ENCODE data around the gene PDZD2. TPM values are rescaled to one million over a fixed set of nuclear protein-coding genes. Genes with fewer than 3 reads are reported as not detected.
"Not testable (repeated sequence)": the region's sequence is repeated elsewhere in the genome, so short reads cannot be mapped to it uniquely, and the experiment has no call there.

The PDZD2 gene
- total and polyA plus RNA-seq, 2 experiments from 2014 or later, result 0.21 TPM; not detected in 1

- in situ Hi-C loops (cut with MboI), result no loop called here
- Histone ChIP-seq H3K79me2 (ENCODE audit: insufficient read depth) (no peaks in the 10 kb centered on the region), H4K20me1 (ENCODE audit: insufficient read depth) (no peaks in the 10 kb centered on the region)
Observed at GRCh38 chr5:31731710-31732301, 92.9 kb downstream of the PDZD2 start.

GRCh38 chr5:31732821-31733220, 93.9 kb downstream of the PDZD2 start:
- H3K9me3 ChIP-seq (ENCODE audit: low read depth); H3K4me3 ChIP-seq; in situ Hi-C loops (cut with MboI); H3K79me2 ChIP-seq (ENCODE audit: insufficient read depth); H3K27ac ChIP-seq; H3K9ac ChIP-seq; H3K9me2 ChIP-seq (ENCODE audit: insufficient read depth); H3K4me2 ChIP-seq (ENCODE audit: unreplicated experiment); H3K27me3 ChIP-seq (replicated peaks; ENCODE audit: insufficient read depth); H4K20me1 ChIP-seq (ENCODE audit: insufficient read depth); H3K36me3 ChIP-seq (ENCODE audit: low read depth); H3F3A ChIP-seq (ENCODE audit: insufficient read depth); H2AFZ ChIP-seq; H3K4me1 ChIP-seq (ENCODE audit: insufficient read depth); DNase-seq: not testable (repeated sequence)
- WGBS, 2 experiments (ENCODE audit: low coverage in 1 of 2, low lambda C conversion rate in 2 of 2, missing lambda C conversion rate in 2 of 2), result 71 to 78% methylated on average over 12 of the region's 12 CpGs

More at GRCh38 chr5:31731710-31732301, 92.9 kb downstream of the PDZD2 start:
- no peaks in the 10 kb centered on the region for H3K9me3 ChIP-seq (ENCODE audit: low read depth)
- no peaks in the 10 kb centered on the region for H3K4me1 ChIP-seq (ENCODE audit: insufficient read depth)
- no peak for DNase-seq
- no peaks in the 10 kb centered on the region for H3F3A ChIP-seq (ENCODE audit: insufficient read depth)
- no peak overlapping the region for H3K4me2 ChIP-seq (ENCODE audit: unreplicated experiment)
- no peak overlapping the region for H3K9ac ChIP-seq
- H3K4me3 ChIP-seq, result no peak overlapping the region
- no peak overlapping the region for H2AFZ ChIP-seq
- TF ChIP-seq EZH2phosphoT487 (IDR thresholded peaks at IDR 0.05; ENCODE audit: insufficient read depth, low read depth), result no peak
- no peak for TF ChIP-seq EZH2 (IDR thresholded peaks at IDR 0.05; ENCODE audit: insufficient read depth, poor library complexity, severe bottlenecking)
- no peak overlapping the region for H3K27ac ChIP-seq
- H3K36me3 ChIP-seq (ENCODE audit: low read depth), result no peaks in the 10 kb centered on the region
- H3K9me2 ChIP-seq (ENCODE audit: insufficient read depth), result no peaks in the 10 kb centered on the region
- WGBS, 2 experiments (ENCODE audit: low coverage in 1 of 2, low lambda C conversion rate in 2 of 2, missing lambda C conversion rate in 2 of 2), result 52 to 55% methylated on average over 3 of the region's 3 CpGs
- H3K27me3 ChIP-seq (replicated peaks; ENCODE audit: insufficient read depth), result no peaks in the 10 kb centered on the region

- in situ Hi-C loops (cut with MboI), result no loop called here
- WGBS, 2 experiments (ENCODE audit: low coverage in 1 of 2, low lambda C conversion rate in 2 of 2, missing lambda C conversion rate in 2 of 2), result 12 to 14% methylated on average over 11 of the region's 11 CpGs
Observed at GRCh38 chr5:31733371-31733770, 94.4 kb downstream of the PDZD2 start.

GRCh38 chr5:31736127-31736526, 97.2 kb downstream of the PDZD2 start:
- H3F3A ChIP-seq (ENCODE audit: insufficient read depth), result no peaks in the 10 kb centered on the region
- no peaks in the 10 kb centered on the region for H4K20me1 ChIP-seq (ENCODE audit: insufficient read depth)
- 66% methylated on average over 6 of the region's 6 CpGs for WGBS, 2 experiments (ENCODE audit: low coverage in 1 of 2, low lambda C conversion rate in 2 of 2, missing lambda C conversion rate in 2 of 2)
- no peaks in the 10 kb centered on the region for H3K4me1 ChIP-seq (ENCODE audit: insufficient read depth)
- H3K9me3 ChIP-seq (ENCODE audit: low read depth), result no peaks in the 10 kb centered on the region
- in situ Hi-C loops (cut with MboI), result no loop called here
- H3K27me3 ChIP-seq (replicated peaks; ENCODE audit: insufficient read depth), result no peaks in the 10 kb centered on the region
- H3K79me2 ChIP-seq (ENCODE audit: insufficient read depth), result no peaks in the 10 kb centered on the region
- DNase-seq, result no peak
- TF ChIP-seq EZH2phosphoT487 (IDR thresholded peaks at IDR 0.05; ENCODE audit: insufficient read depth, low read depth) (no peak), EZH2 (IDR thresholded peaks at IDR 0.05; ENCODE audit: insufficient read depth, poor library complexity, severe bottlenecking) (no peak)
- H3K4me3 ChIP-seq, result no peak overlapping the region
- H3K4me2 ChIP-seq (ENCODE audit: unreplicated experiment), result no peak overlapping the region
- H3K9me2 ChIP-seq (ENCODE audit: insufficient read depth), result no peaks in the 10 kb centered on the region
- no peak overlapping the region for H3K9ac ChIP-seq
- H3K27ac ChIP-seq, result no peak overlapping the region
- H2AFZ ChIP-seq, result no peak overlapping the region
- H3K36me3 ChIP-seq (ENCODE audit: low read depth), result no peaks in the 10 kb centered on the region

More at GRCh38 chr5:31733371-31733770, 94.4 kb downstream of the PDZD2 start:
- no peak overlapping the region for H3K9ac ChIP-seq
- TF ChIP-seq EZH2 (IDR thresholded peaks at IDR 0.05; ENCODE audit: insufficient read depth, poor library complexity, severe bottlenecking) (no peak), EZH2phosphoT487 (IDR thresholded peaks at IDR 0.05; ENCODE audit: insufficient read depth, low read depth) (no peak)
- H3K27ac ChIP-seq, result no peak overlapping the region
- no peaks in the 10 kb centered on the region for H3K79me2 ChIP-seq (ENCODE audit: insufficient read depth)
- H3K36me3 ChIP-seq (ENCODE audit: low read depth), result no peaks in the 10 kb centered on the region
- H3K4me3 ChIP-seq, result no peak overlapping the region
- H3K4me2 ChIP-seq (ENCODE audit: unreplicated experiment), result no peak overlapping the region
- no peaks in the 10 kb centered on the region for H3K9me2 ChIP-seq (ENCODE audit: insufficient read depth)
- no peak overlapping the region for H2AFZ ChIP-seq
- H3K9me3 ChIP-seq (ENCODE audit: low read depth), result no peaks in the 10 kb centered on the region
- no peak for DNase-seq
- H4K20me1 ChIP-seq (ENCODE audit: insufficient read depth), result no peaks in the 10 kb centered on the region
- H3F3A ChIP-seq (ENCODE audit: insufficient read depth), result no peaks in the 10 kb centered on the region
- H3K4me1 ChIP-seq (ENCODE audit: insufficient read depth), result no peaks in the 10 kb centered on the region
- H3K27me3 ChIP-seq (replicated peaks; ENCODE audit: insufficient read depth), result no peaks in the 10 kb centered on the region

GRCh38 chr5:31738199-31738598, 99.3 kb downstream of the PDZD2 start:
- Histone ChIP-seq H4K20me1 (ENCODE audit: insufficient read depth) (no peaks in the 10 kb centered on the region), H3K4me1 (ENCODE audit: insufficient read depth) (no peaks in the 10 kb centered on the region), H2AFZ (no peak overlapping the region), H3K9ac (no peak overlapping the region), H3K79me2 (ENCODE audit: insufficient read depth) (no peaks in the 10 kb centered on the region), H3K9me2 (ENCODE audit: insufficient read depth) (no peaks in the 10 kb centered on the region), H3F3A (ENCODE audit: insufficient read depth) (no peaks in the 10 kb centered on the region), H3K4me2 (ENCODE audit: unreplicated experiment) (no peak overlapping the region), H3K36me3 (ENCODE audit: low read depth) (no peaks in the 10 kb centered on the region), H3K27me3 (replicated peaks; ENCODE audit: insufficient read depth) (no peaks in the 10 kb centered on the region), H3K9me3 (ENCODE audit: low read depth) (no peaks in the 10 kb centered on the region), H3K4me3 (no peak overlapping the region), H3K27ac (no peak overlapping the region)
- DNase-seq, result no peak
- 27 to 30% methylated on average over 4 of the region's 4 CpGs for WGBS, 2 experiments (ENCODE audit: low coverage in 1 of 2, low lambda C conversion rate in 2 of 2, missing lambda C conversion rate in 2 of 2)
- no peak for TF ChIP-seq EZH2phosphoT487 (IDR thresholded peaks at IDR 0.05; ENCODE audit: insufficient read depth, low read depth)
- TF ChIP-seq EZH2 (IDR thresholded peaks at IDR 0.05; ENCODE audit: insufficient read depth, poor library complexity, severe bottlenecking), result no peak
- in situ Hi-C loops (cut with MboI), result no loop called here
